HEK293 (cell line): Measurements from ENCODE around the gene CRBN.

Source experiments
- CTCF ChIP-seq: fragments of 450-650 bp; formaldehyde crosslinking; IDR thresholded peaks from 2 replicates; pipeline ENCODE4 v1.5.1; 2016; ENCODE audit warnings: missing biosample characterization, missing genetic modification characterization
- GLI2 ChIP-seq: fragments of 450-650 bp; formaldehyde crosslinking; IDR thresholded peaks from 2 replicates; pipeline ENCODE4; 2017; ENCODE audit warnings: missing biosample characterization, missing genetic modification characterization, low read depth, borderline replicate concordance
- HOXC10 ChIP-seq: sonication (generic); formaldehyde crosslinking; IDR thresholded peaks from 2 replicates; pipeline ENCODE4 v1.8.1; 2023; ENCODE audit warnings: mild to moderate bottlenecking, missing genetic modification reagents
- HOXD13 ChIP-seq: sonication (generic); formaldehyde crosslinking; IDR thresholded peaks from 2 replicates; pipeline ENCODE4 v1.8.0; 2022; ENCODE audit warnings: missing genetic modification reagents, borderline replicate concordance
- INSM2 ChIP-seq: fragments of 450-650 bp; formaldehyde crosslinking; IDR thresholded peaks from 2 replicates; pipeline ENCODE4 v1.5.1; 2016; ENCODE audit warnings: missing biosample characterization, missing genetic modification characterization
- KLF16 ChIP-seq: fragments of 450-650 bp; formaldehyde crosslinking; IDR thresholded peaks from 2 replicates; pipeline ENCODE4 v1.5.1; 2017; ENCODE audit warnings: missing biosample characterization, missing genetic modification characterization
- MYNN ChIP-seq: fragments of 450-650 bp; formaldehyde crosslinking; IDR thresholded peaks from 2 replicates; pipeline ENCODE4 v1.5.1; 2016; ENCODE audit warnings: missing biosample characterization, missing genetic modification characterization, borderline replicate concordance
- PRDM2 ChIP-seq: fragments of 450-650 bp; formaldehyde crosslinking; IDR thresholded peaks from 2 replicates; pipeline ENCODE4 v1.5.1; 2016; ENCODE audit warnings: missing biosample characterization, missing genetic modification characterization, borderline replicate concordance
- SETDB1 ChIP-seq: IDR thresholded peaks from one replicate; pipeline ENCODE4 v1.6.1; 2017; ENCODE audit warnings: mild to moderate bottlenecking, low read length, moderate library complexity, mixed read lengths; ENCODE audit not compliant: insufficient read length
- TRIM28 ChIP-seq: IDR thresholded peaks from 2 replicates; pipeline ENCODE4 v1.6.1; 2011; ENCODE audit warnings: low read length, control low read depth, borderline replicate concordance
- ZBTB1 ChIP-seq: fragments of 450-650 bp; formaldehyde crosslinking; IDR thresholded peaks from 2 replicates; pipeline ENCODE4 v1.5.1; 2016; ENCODE audit warnings: missing biosample characterization, missing genetic modification characterization
- ZBTB10 ChIP-seq: fragments of 450-650 bp; formaldehyde crosslinking; IDR thresholded peaks from 2 replicates; pipeline ENCODE4 v1.5.1; 2016; ENCODE audit warnings: missing biosample characterization, missing genetic modification characterization
- ZBTB20 ChIP-seq: fragments of 450-650 bp; formaldehyde crosslinking; IDR thresholded peaks from 2 replicates; pipeline ENCODE4 v1.5.1; 2016; ENCODE audit warnings: missing biosample characterization, missing genetic modification characterization
- ZBTB7A ChIP-seq: fragments of 450-650 bp; formaldehyde crosslinking; IDR thresholded peaks from 2 replicates; pipeline ENCODE4 v1.5.1; 2016; ENCODE audit warnings: low read depth, missing biosample characterization, missing genetic modification characterization
- ZIC2 ChIP-seq: fragments of 450-650 bp; formaldehyde crosslinking; IDR thresholded peaks from 2 replicates; pipeline ENCODE4 v1.5.1; 2016; ENCODE audit warnings: missing biosample characterization, missing genetic modification characterization
- ZNF202 ChIP-seq: fragments of 450-650 bp; formaldehyde crosslinking; IDR thresholded peaks from 2 replicates; pipeline ENCODE4 v1.5.1; 2016; ENCODE audit warnings: missing biosample characterization, missing genetic modification characterization, borderline replicate concordance
- ZNF23 ChIP-seq: fragments of 450-650 bp; formaldehyde crosslinking; IDR thresholded peaks from 2 replicates; pipeline ENCODE4 v1.5.1; 2016; ENCODE audit warnings: missing biosample characterization, missing genetic modification characterization, borderline replicate concordance
- ZNF37A ChIP-seq: fragments of 450-650 bp; IDR thresholded peaks from 2 replicates; pipeline ENCODE4 v1.5.1; 2018; ENCODE audit warnings: missing biosample characterization, missing genetic modification characterization
- ZNF391 ChIP-seq: fragments of 450-650 bp; formaldehyde crosslinking; IDR thresholded peaks from 2 replicates; pipeline ENCODE4 v1.5.1; 2016; ENCODE audit warnings: low read depth, missing biosample characterization, missing genetic modification characterization, borderline replicate concordance
- ZNF404 ChIP-seq: fragments of 450-650 bp; formaldehyde crosslinking; IDR thresholded peaks from 2 replicates; pipeline ENCODE4 v1.5.1; 2017; ENCODE audit warnings: missing biosample characterization, missing genetic modification characterization
- ZNF560 ChIP-seq: fragments of 450-650 bp; formaldehyde crosslinking; IDR thresholded peaks from 2 replicates; pipeline ENCODE4 v1.5.1; 2017; ENCODE audit warnings: missing biosample characterization, missing genetic modification characterization, borderline replicate concordance
- ZNF580 ChIP-seq: fragments of 450-650 bp; formaldehyde crosslinking; IDR thresholded peaks from 2 replicates; pipeline ENCODE4 v1.5.1; 2016; ENCODE audit warnings: missing biosample characterization, missing genetic modification characterization
- ZNF626 ChIP-seq: fragments of 450-650 bp; sonication (Bioruptor Pico); formaldehyde crosslinking; IDR thresholded peaks from 2 replicates; pipeline ENCODE4 v1.5.1; 2018; ENCODE audit warnings: missing biosample characterization, missing genetic modification characterization, inconsistent platforms
- ZNF707 ChIP-seq: fragments of 450-650 bp; formaldehyde crosslinking; IDR thresholded peaks from 2 replicates; pipeline ENCODE4 v1.5.1; 2016; ENCODE audit warnings: missing biosample characterization, missing genetic modification characterization
- ZNF791 ChIP-seq: fragments of 450-650 bp; formaldehyde crosslinking; IDR thresholded peaks from 2 replicates; pipeline ENCODE4 v1.5.1; 2016; ENCODE audit warnings: missing biosample characterization, missing genetic modification characterization
- ZNF792 ChIP-seq: fragments of 450-650 bp; formaldehyde crosslinking; IDR thresholded peaks from 2 replicates; pipeline ENCODE4 v1.5.1; 2016; ENCODE audit warnings: missing biosample characterization, missing genetic modification characterization

CRBN gene

GRCh38 chr3:3126477-3127431, 52.7 kb downstream of the CRBN start, which contains the start of gene TRNT1 (continued):
- TF ChIP-seq HOXD13 (no peak), ZNF791 (tag by site-specific recombination) (no peak), ZBTB20 (peak; percentile 71; the same call in 1 of the 2 replicates), INSM2 (tag by site-specific recombination) (peak; percentile 70; the same call in 1 of the 2 replicates), GLI2 (tag by site-specific recombination) (no peak), ZNF560 (tag by site-specific recombination) (no peak), ZNF580 (peak; percentile 65), ZIC2 (tag by site-specific recombination) (peak; percentile 88), ZNF404 (tag by site-specific recombination) (no peak), ZNF707 (tag by site-specific recombination) (0 out of 2 replicates have a peak, but pooled peaks have one; percentile 23), ZBTB7A (tag by site-specific recombination) (peak; percentile 50; the same call in 1 of the 2 replicates), ZNF792 (no peak), ZNF391 (no peak), TRIM28 (no peak), HOXC10 (CRISPR knock-in tag) (no peak), ZBTB10 (peak; percentile 20; the same call in 1 of the 2 replicates), PRDM2 (tag by site-specific recombination) (no peak), SETDB1 (no peak), ZNF37A (tag by site-specific recombination) (no peak), ZBTB1 (no peak), MYNN (tag by site-specific recombination) (0 out of 2 replicates have a peak, but pooled peaks have one; percentile 41), ZNF626 (tag by site-specific recombination) (no peak), CTCF (tag by site-specific recombination) (peak; percentile 82), ZNF23 (tag by site-specific recombination) (no peak), KLF16 (tag by site-specific recombination) (peak; percentile 57; the same call in 1 of the 2 replicates), ZNF202 (tag by site-specific recombination) (no peak)
